Activated gamma-delta T cell (primary cell): Measurements from ENCODE around the gene TRPM8.

Experiments
- DNase-seq: peaks from one replicate; lab custom pipeline; 2025; lab: John Stamatoyannopoulos, UW

Gene TRPM8

GRCh38 chr2:233976087-233976486 is 58.9 kb downstream of the TRPM8 start:
- no peak for DNase-seq

DNA sequence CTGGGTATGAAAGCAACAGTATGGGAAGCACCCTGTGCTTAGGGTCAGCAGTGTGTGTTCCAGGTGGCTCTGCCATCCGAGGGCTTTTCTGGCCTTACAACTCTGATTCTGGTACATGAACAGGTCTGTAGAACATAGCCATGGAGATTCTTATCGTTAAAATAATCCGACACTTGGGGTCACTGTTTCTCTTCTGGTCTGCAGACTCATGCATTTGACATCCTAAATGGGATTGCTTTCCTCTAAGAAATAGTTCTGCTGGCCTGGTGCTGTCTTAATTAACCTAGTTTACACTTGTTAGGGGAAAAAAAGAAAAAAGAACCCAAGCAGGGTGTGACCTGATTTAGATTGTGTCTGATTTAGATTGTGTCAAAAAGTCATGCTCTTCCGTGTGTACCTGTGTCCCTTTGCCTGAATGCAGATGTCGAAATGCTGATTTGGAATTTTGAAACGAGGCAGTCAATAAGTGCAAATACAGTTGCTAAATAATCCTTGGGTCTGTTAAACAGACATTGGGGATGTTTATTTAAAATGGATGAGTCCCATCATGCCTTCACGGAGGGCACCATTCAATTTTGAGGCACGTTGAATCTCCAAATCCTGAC is 59.6 kb downstream of the TRPM8 start:
- no peak for DNase-seq

DNA sequence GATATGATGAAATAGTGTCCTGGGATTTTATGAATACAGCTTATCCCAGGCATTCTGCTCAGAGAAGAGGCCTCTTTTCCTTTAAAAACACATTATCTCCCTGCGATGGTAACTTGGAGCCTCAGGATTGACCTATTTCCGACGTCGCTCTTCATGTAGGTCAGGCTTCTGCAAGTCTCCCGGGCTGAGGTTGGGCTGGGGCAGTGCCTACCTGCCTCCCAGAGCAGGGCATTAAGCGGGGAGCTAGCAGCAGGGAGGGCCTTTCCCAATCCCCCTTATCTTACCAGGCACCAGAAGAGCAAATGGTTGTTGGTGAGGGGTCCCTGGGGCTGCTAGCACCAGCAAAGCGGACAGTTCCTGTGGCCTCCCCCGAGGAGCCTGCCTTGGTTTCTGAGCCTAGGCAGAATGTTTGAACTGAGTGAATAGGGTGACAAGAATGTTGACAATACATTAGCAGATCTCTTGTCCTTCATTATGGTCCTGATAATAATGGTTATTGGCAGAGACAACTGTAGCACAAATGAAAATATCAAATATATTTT is 60.2 kb downstream of the TRPM8 start:
- DNase-seq, result no peak

DNA sequence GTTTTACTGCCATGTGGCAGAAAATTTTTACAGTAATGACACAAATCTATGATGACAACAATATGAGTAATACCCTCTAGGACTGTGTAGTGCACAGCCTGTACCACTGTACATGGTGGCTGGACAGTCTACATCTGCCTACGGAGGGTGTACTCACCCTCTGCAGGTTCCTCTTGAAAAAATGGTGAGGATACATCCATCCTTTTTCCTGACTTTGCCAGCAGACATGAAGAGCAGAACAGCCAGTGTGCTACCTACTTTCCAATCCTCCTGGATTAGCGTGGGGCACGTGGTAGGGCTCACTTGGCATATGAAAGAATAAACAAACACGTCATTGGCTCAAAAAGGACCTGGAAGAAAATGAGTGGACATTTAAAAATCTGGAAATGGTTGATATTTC is 62.6 kb downstream of the TRPM8 start:
- DNase-seq, result no peak

DNA sequence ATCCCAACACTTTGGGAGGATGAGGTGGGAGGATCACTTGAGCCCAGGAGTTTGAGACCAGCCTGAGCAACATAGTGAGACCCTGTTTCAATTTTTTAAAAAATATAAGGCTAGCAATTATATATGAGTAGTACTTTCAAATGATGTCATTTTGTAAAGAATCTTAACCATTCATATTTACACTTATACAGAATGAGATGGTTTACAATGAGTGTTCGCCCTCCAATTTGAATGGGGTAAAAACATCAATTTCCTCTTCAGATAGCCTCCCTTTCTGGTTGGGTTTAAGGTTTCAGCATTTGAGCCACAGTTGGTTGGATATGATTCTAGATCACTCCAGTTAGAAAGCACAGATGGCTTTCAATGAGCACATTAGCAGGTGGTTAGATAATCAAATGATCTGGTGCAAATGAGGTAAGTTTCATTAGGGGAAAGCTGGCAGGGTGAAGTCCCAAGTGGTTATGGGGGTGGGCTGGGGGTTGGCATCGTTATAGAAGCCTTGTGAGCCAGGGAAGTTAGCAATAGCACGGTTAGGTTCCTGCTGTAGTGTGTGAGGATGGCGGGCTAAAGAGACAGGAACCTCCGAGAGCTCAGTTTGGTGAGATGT is 63.9 kb downstream of the TRPM8 start:
- no peak for DNase-seq

DNA sequence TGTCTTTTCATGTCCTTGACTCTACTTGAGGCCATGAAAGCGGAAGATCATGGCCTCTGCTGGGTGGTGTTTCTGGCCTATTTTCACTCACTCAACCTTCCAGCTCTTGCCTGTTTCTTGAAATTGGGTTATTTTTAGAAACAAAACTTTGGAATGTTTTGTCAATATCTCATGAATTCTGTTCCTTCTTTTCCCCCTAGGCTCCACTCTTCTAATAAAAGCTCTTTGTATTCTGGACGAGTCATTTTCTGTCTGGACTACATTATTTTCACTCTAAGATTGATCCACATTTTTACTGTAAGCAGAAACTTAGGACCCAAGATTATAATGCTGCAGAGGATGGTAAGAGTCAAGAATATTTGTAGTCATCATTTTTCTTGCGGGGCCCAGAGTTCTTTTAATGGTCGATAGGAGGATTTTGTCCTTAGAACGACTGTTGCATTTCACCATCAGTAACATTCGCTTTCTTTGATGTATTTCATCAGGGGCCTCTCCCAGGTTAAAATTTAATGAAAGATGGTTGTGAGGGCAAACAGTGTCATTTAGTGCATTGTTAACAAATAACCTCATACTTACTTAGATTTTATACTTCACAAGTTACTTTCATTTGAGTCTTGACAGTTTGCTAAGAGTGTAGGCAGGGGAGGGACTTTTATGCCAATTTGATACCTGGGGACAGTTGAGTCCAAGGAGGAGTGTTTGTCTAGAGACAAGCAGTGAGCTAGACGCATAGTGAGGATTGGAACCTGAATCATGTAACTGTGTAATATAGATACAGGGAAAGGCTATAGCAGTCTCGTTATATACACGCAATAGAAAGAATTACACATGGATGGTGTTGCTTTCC is 64.6 kb downstream of the TRPM8 start:
- no peak for DNase-seq

GRCh38 chr2:233982421-233983121 is 65.4 kb downstream of the TRPM8 start:
- DNase-seq, result no peak

GRCh38 chr2:233983445-233983844 is 66.3 kb downstream of the TRPM8 start:
- no peak for DNase-seq

DNA sequence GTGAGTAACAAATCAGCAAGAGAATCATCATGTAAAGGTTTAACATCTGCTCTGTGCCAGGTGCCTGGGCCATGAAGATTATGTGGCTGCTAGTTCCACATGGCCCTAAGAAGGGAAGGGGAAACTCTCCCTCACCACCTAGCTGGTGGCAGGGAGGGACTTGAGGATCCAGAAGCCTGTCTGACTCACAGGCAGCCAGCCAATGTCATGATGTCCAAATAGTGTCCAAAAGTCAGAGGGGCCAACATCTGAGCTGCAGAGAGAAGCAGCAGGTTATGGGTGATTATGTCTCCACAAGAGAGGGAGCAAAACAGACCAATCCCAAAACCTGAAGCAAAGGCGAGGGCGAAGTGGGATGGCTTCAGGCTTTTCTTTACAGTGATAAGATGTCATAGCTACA is 71.4 kb downstream of the TRPM8 start:
- no peak for DNase-seq

GRCh38 chr2:233989221-233989858 is 72.2 kb downstream of the TRPM8 start:
- DNase-seq, result no peak

- no peak for DNase-seq
These were observed 73.2 kb downstream of the TRPM8 start for GRCh38 chr2:233990261-233990798.

GRCh38 chr2:233991196-233991595 is 74.0 kb downstream of the TRPM8 start:
- no peak for DNase-seq

- no peak for DNase-seq
These were observed 75.5 kb downstream of the TRPM8 start for GRCh38 chr2:233992513-233993217.

DNA sequence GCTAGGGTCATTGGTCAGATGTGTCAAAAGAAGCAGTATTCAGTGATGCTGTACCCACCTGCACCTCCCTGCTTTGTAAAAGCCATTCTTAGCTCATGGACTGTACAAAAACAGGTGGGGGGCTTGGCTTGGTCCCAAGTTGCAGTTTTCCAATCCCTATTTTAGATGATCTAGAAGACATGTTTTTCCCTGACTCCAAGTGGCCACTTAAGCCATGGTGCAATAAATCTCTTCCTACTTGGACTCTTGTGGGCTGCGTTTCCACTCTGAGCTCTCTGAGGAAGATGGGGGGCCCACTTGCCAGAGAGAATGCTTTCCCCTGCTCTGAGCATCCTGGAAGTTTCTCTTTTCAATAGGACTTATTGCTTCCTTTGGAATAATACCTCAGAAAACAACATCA is 76.3 kb downstream of the TRPM8 start:
- DNase-seq, result no peak

DNA sequence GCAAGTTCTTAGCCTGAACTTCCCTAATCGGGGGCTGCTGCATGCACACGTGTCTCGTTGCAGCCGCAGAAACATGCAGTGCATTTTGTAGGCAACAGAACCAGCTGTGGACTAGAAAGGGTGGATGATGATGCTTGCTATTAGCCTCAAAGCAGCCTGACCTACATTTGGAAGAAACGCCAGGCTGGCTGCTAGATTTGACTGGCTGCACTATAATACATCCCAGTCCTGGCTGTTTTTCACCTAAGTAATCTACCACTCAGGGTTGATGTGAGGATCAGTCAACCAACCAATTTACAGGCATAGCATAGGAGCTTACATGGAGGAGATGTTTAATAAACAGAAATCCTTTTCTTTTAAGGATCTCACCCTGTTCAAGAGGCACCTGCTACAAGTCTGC is 77.0 kb downstream of the TRPM8 start:
- DNase-seq, result no peak

DNA sequence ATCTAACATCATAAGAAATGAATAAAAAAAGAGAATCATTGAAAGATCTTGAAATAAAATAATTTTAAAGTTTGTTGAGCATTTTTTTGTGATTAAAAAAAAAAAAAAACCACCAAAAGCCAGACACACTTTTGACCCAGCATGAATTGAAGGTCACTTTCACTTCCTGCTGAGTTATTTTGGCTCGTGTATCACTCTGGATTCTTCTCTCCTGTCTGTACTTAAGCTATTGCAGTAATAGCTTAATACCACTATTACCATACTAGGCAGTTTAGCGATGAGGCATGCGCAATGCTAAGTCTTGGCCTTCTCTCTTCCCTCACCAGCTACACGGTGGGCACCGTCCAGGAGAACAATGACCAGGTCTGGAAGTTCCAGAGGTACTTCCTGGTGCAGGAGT is 78.8 kb downstream of the TRPM8 start:
- no peak for DNase-seq

DNA sequence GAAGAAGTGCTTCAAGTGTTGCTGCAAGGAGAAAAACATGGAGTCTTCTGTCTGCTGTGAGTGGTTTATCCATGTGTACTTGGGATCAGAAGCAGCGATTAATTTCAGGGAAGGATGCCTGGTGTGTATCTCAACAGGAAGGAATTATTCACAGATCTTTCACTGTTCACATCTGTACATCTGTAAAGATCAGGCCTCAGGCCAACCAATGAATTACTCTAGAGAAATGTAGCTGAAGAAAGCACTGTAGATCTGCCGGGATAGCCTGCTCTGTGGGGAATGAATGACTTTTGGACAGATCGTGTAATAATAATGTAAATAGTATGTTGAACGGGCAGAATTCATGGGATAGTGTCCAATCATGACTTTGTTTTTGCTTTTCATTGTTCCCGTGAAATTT is 79.3 kb downstream of the TRPM8 start:
- no peak for DNase-seq

- no peak for DNase-seq
These were observed 80.5 kb downstream of the TRPM8 start for GRCh38 chr2:233997707-233998106.

DNA sequence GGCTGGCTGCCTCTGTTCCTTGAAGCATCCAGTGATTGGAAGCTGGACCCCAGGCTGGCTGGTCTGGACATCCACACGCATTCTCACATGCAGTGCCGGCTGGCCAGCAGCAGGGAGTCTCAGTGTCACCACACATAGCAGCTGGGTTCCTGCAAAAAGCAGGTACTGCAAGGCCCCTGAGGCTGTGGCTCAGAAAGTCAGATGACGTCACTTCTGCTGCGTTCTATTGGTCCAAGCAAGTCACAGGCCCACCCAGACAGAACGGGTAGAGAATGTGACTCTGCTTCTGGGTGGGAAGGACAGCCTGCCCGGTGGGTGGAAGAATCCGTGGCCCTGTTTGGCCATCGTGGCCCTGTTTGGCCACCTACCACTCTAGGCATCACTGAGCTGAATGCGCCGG is 82.0 kb downstream of the TRPM8 start:
- no peak for DNase-seq

DNA sequence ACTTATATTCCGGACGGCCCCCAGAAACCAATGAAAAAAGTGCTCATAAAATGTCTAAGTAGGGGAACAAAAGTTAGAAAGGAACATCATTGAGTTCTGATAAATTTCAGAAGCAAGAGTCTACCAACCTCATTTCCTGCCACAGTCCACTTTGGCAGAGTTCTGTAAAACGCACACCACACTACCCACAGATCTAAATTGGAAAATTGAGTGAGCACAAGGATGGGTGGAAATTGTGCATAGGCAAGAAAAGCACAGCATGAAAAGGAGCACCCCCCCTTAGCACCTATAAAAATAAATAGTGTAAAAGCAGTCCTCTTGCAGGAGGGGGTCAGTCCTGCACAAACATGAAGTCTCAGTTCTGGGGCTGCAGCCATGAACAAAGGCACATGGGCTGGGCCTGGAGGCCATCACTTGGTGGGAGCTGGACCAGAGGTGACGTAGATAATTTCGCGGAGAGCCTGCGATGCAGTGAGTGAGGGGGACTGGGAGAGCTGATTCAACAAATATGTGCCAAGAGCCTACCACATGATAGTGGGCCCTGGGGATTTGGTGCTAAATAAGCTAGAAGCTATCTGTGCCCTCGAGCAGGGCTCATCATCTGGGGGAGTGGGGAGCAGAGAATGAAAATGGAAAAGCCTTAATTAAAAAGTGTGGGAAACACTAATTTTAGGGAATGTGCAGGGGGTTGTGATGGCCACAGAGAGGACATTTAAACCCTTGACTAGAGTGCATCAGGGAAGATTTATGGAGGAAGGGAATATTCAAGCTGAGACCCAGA is 84.4 kb downstream of the TRPM8 start:
- no peak for DNase-seq
